CD1c-positive myeloid dendritic cell (primary cell): ENCODE measurements around the gene EFNB2.

ENCODE experiments used
- DNase-seq: peaks from one replicate; pipeline ENCODE4 v3.0.0-alpha.2; 2016; ENCODE audit errors: extremely low spot score

EFNB2 gene

DNA sequence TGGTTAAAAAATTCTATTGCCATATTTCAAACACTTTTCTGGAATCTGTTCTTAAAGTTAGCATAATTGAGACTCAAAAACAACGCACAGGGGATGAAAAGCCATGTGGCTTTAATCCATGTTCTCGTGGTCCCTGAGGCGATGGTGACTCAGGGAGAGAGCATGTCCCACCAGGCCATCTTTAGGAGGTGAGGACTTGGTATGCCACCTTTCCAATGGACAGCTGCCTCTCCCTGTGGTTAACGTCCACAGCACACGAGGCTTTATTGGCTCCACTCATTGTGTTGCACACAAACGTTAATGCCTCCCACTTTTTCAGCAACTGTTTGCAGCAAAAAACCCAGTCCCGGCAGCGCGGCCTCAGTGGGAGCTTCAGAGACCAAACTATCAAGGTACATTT, 51.4 kb downstream of the EFNB2 start:
- DNase-seq = no peak

DNA sequence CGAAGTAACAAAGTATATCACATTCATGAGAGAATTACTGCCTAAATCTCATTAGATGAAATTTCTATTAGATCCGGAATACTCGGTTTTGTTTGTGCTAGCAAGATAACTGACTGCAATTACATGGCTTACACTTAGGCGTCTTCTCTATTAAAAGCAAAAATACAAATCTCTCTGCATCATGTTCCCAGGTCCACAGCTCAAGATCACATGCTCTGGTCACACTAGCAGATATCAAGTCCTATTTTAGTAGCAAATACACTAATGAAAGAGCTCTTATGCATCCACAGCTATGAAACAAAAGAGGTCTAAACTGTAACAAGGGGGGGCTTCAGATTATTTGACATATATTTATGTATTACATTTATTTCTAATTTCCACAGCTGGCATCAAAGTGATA, 53.5 kb downstream of the EFNB2 start:
- DNase-seq = no peak

GRCh38 chr13:106480351-106480910, 55.0 kb downstream of the EFNB2 start:
- DNase-seq = no peak

- no peak for DNase-seq
Observed at GRCh38 chr13:106479929-106480328, 55.5 kb downstream of the EFNB2 start.

GRCh38 chr13:106478116-106478515, 57.3 kb downstream of the EFNB2 start:
- no peak for DNase-seq

- no peak for DNase-seq
Observed at GRCh38 chr13:106477303-106477702, 58.2 kb downstream of the EFNB2 start.

DNA sequence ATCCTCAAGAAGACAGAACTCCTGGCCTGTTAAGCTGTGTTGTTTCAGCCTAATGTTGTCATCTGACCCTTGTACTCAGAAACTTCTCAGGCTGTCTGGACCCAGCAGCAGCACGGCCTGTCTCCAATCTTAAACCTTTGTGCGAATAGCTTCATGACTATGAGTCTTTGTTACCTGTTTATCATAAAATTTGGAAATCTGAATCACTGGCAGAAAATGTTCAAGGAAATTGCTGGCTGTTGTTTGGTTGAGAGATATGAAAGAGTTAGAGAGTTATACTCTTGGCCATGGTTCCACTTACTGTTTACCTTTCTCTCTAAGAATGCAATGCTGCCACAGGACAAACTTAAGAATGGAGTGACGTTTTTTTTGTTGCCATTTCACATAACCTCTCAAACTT, 59.6 kb downstream of the EFNB2 start:
- DNase-seq = no peak

- no peak for DNase-seq
Observed at GRCh38 chr13:106474912-106475311, 60.5 kb downstream of the EFNB2 start.

DNA sequence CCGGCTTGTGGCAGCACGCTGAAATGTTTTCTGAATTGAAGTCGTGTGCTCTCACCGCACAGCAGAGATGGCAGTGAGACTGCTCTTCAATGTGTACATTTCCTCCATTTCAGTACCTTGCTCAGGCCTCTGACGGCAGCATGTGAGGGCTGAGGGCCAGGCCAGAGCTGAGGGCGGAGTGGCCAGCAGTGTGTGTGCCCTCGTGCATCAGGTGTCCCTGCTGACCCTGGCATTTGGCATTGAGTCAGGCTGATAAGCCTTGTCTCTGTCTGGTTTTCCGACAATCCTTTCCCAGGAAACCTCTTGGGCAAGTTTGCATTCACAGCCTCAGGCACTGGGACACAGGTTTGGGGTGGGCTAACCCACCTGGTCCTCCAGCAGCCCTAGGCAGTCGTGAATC, 62.3 kb downstream of the EFNB2 start:
- no peak for DNase-seq

DNA sequence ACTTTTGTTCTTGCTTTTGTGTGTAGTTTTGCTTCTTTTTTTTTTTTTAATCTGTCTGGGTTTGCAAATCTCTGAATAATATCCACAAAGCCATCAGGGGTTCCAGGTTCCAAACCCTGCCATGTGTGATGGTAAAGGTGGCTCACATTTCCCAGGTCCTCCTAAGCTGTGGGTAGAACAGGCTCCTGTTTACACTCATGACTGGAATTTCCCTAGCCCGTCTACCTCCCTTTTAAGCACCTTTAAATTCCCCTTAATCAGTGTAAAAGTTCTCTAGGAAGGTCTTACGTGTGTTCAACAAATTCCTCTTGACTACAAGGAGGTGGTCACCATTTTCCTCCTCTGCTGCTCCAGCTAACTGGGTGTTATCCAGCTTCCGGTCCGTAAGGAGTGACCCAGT, 62.8 kb downstream of the EFNB2 start:
- no peak for DNase-seq

GRCh38 chr13:106471957-106472543, 63.4 kb downstream of the EFNB2 start:
- DNase-seq = no peak

DNA sequence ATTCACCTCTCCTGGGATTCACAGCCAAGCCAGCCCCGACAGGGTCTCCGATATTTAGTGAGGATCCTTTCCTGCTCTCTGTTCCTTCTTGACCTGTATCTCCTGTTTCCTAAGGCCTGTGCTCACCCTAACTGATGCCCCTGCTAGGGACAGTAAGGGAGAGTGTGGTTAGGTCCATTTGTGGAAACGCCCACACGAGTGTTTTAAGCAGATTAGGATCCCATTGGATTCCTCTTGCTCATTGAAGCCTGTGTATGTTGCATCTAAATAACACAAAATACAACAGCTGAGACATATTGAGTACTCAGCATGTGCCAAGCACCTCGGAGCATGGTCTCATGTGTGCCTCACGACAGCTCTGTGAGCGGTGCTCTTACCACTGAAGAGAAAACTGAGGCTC, 64.9 kb downstream of the EFNB2 start:
- DNase-seq = no peak

- DNase-seq = no peak
Observed at GRCh38 chr13:106468744-106469590, 66.5 kb downstream of the EFNB2 start.

- no peak for DNase-seq
Observed at GRCh38 chr13:106468207-106468606, 67.3 kb downstream of the EFNB2 start.

DNA sequence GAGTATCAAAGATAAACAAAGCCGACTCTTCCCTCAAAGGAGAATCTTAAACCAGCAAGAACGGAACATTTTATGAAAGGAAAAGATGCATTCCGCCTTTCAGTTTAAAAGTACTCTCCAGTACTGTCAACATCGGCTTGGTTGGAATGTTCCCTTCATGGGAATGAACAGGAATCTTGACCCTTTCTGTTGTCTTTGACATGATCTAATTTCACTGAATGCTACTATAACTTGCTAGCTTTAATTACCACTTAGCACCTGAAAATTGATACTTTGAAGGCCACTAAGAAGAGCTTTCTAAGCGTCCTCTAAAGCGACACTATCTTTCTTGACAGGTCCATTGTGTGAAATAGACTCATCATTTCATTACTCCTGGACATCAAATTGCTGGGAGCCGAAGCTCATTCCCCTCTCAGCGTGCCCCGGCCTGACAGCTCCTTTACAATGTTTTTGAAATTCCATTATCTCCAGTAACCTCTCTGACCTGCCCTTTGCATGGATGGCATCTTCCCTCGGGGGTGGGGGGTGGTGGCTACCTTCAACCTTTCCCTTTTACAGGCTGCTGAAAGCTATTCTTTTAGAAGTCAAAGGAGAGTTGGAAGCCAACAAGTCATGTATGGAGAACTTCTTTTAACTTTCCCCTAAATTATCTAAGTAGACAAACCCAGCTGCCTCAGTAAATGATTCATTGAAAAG, 67.9 kb downstream of the EFNB2 start:
- no peak for DNase-seq

DNA sequence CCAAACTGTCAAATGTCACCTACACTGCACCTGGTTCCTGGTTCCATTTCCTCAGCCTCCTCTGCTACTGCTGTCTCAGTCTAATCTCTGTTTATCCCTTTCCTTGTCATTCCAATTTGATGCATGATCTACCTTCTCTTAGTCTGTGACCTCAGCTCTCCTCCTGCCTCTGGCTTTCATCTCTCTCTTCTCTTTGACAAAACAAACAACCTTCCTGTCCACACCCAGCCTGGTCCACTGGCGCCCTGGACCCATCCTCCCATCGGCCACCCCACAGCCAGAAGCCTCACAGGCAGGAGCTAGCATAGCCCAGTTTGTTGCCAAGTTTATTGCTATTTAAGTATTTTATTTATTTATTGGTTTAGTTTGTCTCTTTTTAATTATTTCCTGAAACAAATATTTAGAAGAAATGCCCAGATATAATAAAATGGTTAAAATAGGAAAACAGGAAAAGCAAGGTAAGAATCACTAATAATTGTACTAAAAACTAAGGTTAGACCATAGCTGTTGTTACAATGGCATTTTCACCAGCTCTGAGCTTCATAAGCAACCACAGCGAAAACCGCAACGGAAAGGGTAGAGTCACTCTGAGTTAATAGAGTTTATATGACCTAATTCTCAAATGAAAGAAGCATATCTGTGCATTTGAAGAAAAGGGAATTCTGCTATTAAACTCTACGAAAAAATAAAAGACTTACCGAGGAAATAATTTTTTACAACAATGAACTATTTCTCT, 68.6 kb downstream of the EFNB2 start:
- DNase-seq = no peak

- DNase-seq = no peak
Observed at GRCh38 chr13:106464076-106464475, 71.4 kb downstream of the EFNB2 start.

DNA sequence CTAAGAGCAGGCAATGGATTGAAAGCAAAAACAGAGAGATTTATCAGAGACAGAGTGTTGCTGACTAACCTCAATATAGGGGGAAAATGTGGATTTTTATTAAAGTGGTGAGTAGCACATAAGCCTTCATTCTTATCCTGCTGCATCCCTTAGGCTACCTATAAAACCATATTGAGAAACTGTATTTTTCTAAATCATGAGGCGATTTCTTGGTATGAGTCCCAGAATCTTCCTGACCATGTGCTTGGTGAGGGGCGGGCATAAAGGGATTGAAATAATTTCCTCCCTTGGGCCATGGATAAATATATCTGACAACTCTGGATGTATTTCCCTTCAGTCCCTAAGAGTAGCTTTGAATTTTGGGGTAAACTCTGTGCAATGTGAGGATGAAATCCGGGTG, 72.8 kb downstream of the EFNB2 start:
- no peak for DNase-seq

DNA sequence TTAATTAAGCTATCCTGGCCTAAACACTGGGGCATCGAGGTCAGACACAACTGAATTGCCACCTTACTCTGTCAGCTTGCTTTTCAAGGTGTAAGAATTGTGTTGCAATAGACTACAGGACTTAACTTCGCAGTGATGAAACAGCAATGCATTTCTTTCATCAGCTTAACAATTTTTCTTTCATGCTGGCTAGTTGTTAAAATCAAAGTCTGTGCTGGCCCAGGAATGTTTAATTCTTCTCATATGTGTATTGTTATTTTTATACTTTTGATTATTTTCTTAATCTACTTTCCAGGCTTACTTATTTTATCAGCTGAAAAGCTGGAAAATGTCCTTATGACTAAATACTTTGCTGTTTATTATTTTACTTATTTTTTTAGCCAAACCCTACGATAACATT, 79.7 kb downstream of the EFNB2 start:
- no peak for DNase-seq

DNA sequence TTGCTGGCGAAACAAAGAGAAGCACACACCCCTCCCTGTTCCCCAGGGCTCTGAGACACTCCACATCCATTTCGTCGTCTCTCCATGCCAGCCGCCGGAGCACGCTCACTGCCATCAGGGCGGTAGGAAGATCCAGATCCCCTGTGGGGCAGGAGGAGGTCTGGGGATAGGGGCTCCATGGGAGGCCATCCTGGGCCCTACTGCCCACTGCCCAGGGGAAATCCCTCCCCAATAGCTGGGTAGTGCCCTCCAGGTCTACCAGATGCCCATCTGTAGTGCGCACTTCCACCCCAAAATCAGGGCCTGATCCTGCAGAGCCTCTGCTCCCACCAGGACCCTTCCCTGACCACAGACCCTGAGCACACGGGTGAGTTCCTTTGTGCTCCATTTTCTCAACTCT, 80.3 kb downstream of the EFNB2 start:
- DNase-seq = no peak

DNA sequence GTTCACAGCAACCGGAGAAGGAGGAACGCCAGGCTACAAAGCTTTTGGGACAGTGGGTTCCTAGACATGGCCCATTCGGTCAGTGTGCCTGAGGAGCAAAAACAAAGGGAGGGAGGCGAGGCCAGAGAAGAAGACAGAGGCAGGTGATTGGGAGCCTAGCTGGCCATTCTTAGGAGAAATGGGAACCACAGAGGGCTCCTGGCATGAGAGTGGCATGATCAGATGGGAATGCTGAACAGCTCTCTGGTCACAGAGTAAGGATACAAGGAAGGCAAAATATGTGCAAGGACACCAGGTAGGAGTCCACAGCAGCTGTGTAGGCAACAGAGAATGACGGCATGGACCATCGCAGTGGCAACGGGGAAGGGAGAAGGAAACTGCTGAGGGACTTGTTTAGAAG, 82.4 kb downstream of the EFNB2 start:
- DNase-seq = no peak

DNA sequence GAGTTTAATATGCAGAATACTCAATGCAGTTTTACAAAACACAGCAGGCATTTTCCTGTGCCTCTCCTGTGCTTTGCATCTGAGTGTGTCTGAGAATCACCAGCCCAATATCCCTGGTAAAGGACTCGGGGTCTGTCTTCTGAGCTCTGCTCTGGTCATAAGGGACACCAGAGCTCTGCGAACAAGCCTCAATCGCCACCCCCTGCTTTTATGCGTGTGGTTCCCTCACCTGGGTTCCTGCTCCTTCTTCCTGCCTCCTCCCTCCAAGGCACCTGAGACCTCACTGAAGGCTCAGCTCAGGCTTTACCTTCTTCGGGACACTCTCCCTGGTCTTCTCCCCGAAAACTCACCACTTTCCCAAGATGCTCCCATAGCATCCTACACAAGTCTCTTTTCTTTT, 84.5 kb downstream of the EFNB2 start:
- no peak for DNase-seq
